Osteocyte (in vitro differentiated cells): ENCODE data around the gene CDH23. TPM values are rescaled to one million over a fixed set of nuclear protein-coding genes. Genes with fewer than 3 reads are reported as not detected.

Source experiments
- DNase-seq: peaks from one replicate; pipeline ENCODE4 v3.0.0; 2021; ENCODE audit warnings: mixed read lengths; ENCODE audit not compliant: unreplicated experiment; ENCODE audit errors: extremely low spot score
- H3K27ac Mint-ChIP-seq: one replicate; pipeline ENCODE4 v1.8.0; 2021; ENCODE audit warnings: mild to moderate bottlenecking, mixed read lengths; ENCODE audit not compliant: unreplicated experiment
- H3K27me3 Mint-ChIP-seq: one replicate; pipeline ENCODE4 v1.8.0; 2021; ENCODE audit warnings: mixed read lengths; ENCODE audit not compliant: unreplicated experiment
- H3K36me3 Mint-ChIP-seq: one replicate; pipeline ENCODE4 v1.8.0; 2021; ENCODE audit warnings: mixed read lengths; ENCODE audit not compliant: unreplicated experiment
- H3K4me1 Mint-ChIP-seq: one replicate; pipeline ENCODE4 v1.8.0; 2021; ENCODE audit warnings: mixed read lengths; ENCODE audit not compliant: unreplicated experiment
- H3K4me3 Mint-ChIP-seq: one replicate; pipeline ENCODE4 v1.8.0; 2021; ENCODE audit warnings: mild to moderate bottlenecking, moderate library complexity, mixed read lengths; ENCODE audit not compliant: unreplicated experiment
- H3K9me3 Mint-ChIP-seq: one replicate; pipeline ENCODE4 v1.8.0; 2021; ENCODE audit warnings: mixed read lengths; ENCODE audit not compliant: unreplicated experiment
- CTCF ChIP-seq: fragments of 200-600 bp; sonication (generic); IDR thresholded peaks from 2 replicates; pipeline ENCODE4 v1.5.0; 2021; ENCODE audit warnings: antibody characterized with exemption, mild to moderate bottlenecking, moderate library complexity
- total RNA-seq: library from RNA; stranded (reverse); gene quantifications from 2 replicates; pipeline ENCODE4 v1.2.1, GENCODE V29; 2021

Gene CDH23
- total RNA-seq, 1 donor from 2014 or later, result not detected

- H3K27me3 Mint-ChIP-seq, result peaks cover 24% of the 10 kb centered on the region
- no peaks in the 10 kb centered on the region for H3K4me1 Mint-ChIP-seq
Observed at GRCh38 chr10:71467161-71467560, 70.4 kb downstream of the CDH23 start.

GRCh38 chr10:71467569-71468362, 71.0 kb downstream of the CDH23 start:
- Mint-ChIP-seq H3K9me3 (no peaks in the 10 kb centered on the region), H3K27me3 (peaks cover 26% of the 10 kb centered on the region), H3K36me3 (no peaks in the 10 kb centered on the region), H3K4me1 (no peaks in the 10 kb centered on the region), H3K27ac (no peak overlapping the region), H3K4me3 (no peak overlapping the region)
- no peak for DNase-seq
- TF ChIP-seq CTCF, result no peak

More at GRCh38 chr10:71467161-71467560, 70.4 kb downstream of the CDH23 start:
- H3K27ac Mint-ChIP-seq, result no peak overlapping the region
- no peak for TF ChIP-seq CTCF
- H3K4me3 Mint-ChIP-seq, result no peak overlapping the region
- DNase-seq, result no peak
- no peaks in the 10 kb centered on the region for H3K9me3 Mint-ChIP-seq
- no peaks in the 10 kb centered on the region for H3K36me3 Mint-ChIP-seq

GRCh38 chr10:71468363-71469094, 71.8 kb downstream of the CDH23 start:
- TF ChIP-seq CTCF, result no peak
- Mint-ChIP-seq H3K36me3 (no peaks in the 10 kb centered on the region), H3K9me3 (no peaks in the 10 kb centered on the region), H3K27me3 (peaks cover 25% of the 10 kb centered on the region), H3K27ac (no peak overlapping the region), H3K4me1 (no peaks in the 10 kb centered on the region), H3K4me3 (no peak overlapping the region)
- DNase-seq, result no peak

- Mint-ChIP-seq H3K36me3 (no peaks in the 10 kb centered on the region), H3K9me3 (no peaks in the 10 kb centered on the region), H3K4me3 (no peak overlapping the region), H3K27me3 (peaks cover 18% of the 10 kb centered on the region), H3K27ac (no peak overlapping the region), H3K4me1 (no peaks in the 10 kb centered on the region)
- DNase-seq, result no peak
- no peak for TF ChIP-seq CTCF
Observed at GRCh38 chr10:71471006-71471405, 74.3 kb downstream of the CDH23 start.

GRCh38 chr10:71471957-71472365, 75.2 kb downstream of the CDH23 start:
- Mint-ChIP-seq H3K36me3 (no peaks in the 10 kb centered on the region), H3K4me3 (no peak overlapping the region), H3K4me1 (no peaks in the 10 kb centered on the region), H3K9me3 (no peaks in the 10 kb centered on the region), H3K27me3 (peaks cover 26% of the 10 kb centered on the region), H3K27ac (no peak overlapping the region)
- no peak for DNase-seq
- no peak for TF ChIP-seq CTCF
